ENCODE data around the gene EIF2AK3.
"Not testable (repeated sequence)": the region's sequence is repeated elsewhere in the genome, so short reads cannot be mapped to it uniquely, and the experiment has no call there.

The EIF2AK3 gene

DNA sequence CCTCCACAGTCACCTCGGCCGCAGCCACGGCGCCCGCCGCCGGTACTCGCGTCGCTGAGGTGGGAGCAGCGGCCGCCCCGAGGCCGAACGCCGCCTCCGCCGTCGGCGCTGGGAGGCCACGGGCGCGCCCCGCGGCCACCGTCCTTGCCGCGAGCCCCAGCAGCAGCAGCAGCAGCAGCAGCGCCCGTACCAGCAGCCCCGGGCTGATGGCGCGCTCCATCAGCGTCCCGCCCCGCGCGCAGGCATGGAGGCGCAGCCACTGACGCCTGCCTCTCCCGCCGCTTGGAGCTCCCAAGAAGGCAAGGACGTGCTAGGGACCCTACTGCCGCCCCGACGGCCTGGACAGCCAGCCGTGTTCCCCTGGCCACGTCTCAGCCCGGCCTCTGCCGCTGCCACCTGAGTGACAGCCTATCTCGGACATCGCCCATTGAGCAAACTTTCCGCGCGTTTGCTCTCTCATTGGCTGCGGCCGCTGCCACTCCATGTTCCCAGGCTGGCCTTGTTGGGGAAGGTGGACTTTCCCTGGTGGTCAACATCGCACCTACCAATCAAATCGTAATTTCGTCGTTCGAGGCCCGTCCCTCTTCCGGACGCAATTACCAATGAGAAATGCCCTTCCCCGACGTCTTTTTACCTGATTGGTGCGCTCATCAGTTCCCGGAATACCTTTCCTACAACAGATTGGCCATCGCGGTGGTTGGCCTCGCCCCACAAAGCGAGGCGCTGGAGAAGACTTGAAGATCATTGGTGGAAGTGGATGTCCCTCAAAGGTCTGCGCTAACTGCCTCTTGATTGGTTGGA, at the start of gene EIF2AK3:
EIF2AK3 (minus strand) TSS at position 410 of the 801 bp plus-strand sequence; CDS start at position 220, 190 bp downstream.
- DNase-seq: peak; percentile 64

DNA sequence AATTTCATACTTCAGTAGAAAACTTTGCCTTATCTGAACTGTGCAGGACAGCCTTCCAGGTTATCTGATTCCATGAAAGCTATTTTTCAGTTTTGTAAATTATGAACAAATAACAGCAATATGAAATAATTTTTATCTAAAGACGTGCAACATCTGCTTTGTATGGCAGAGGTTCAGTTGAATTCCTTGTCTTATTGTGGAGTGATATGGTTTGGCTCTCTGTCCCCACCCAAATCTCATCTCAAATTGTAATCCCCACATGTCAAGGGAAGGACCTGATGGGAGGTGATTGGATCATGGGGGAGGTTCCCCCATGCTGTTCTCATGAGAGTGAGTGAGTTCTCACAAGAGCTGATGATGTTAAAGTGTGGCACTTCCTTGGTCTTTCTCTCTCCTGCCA, 46.1 kb upstream of the EIF2AK3 start:
- no peak for DNase-seq

DNA sequence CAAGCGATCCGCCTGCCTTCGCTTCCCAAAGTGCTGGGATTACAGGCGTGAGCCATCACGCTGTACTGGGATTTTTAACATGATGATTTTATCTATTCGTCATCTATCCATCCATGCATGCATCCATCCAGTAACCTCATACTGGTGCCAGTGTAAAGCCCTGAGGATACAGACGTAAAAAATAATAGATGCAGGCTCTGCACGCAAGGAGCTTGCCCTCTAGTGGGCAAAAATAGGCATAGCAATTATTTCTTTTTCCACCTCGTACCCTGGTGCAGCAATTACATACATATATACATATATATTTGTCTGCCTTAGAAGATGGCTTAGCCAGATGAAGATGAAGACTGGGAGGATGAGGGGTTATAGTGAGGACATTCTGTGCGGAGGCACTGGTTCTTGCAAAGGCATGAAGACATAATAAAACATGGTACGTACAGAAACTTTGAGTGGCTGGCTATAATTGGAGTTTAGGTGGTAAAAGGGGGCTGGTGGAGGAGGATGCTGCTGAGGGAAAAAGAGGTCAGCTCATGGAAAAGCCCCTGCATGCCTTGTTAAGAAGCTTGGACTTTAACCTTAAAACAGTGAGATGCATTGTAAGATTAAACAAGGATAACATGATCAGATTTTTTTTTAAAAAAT, 44.6 kb upstream of the EIF2AK3 start:
- DNase-seq: no peak

DNA sequence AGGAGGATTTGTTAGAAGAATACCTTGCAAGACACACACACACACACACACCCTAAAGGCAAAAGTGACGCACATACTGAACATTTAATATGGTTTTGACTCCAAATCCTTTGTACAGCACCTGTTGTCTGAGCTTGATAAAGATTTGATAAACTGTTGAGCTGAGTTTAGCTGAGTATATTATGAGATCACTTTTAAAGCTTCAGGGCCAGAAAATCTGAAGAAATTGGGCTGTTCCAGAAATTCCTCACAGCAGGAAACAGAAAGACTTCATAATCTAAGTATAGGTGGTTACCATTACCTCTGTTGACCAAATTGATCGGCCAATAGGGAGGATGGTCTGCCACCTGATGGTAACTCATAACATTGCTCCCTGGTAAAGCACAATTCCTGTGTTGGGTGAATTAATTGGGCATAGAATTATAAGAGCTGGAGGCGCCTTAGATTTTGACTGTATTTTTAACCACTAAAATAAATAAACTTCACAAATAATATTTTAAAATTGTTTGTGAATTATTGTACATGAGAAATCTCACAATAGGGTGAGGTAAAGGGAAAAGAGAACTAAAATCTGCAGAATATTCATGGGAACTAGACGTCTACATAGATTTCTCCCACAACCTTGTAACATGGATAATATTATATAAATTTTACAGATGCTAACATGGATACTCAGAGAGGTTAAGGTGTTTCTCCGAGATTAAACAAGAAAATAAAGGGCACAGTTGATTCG, 42.4 kb upstream of the EIF2AK3 start:
- no peak for DNase-seq

DNA sequence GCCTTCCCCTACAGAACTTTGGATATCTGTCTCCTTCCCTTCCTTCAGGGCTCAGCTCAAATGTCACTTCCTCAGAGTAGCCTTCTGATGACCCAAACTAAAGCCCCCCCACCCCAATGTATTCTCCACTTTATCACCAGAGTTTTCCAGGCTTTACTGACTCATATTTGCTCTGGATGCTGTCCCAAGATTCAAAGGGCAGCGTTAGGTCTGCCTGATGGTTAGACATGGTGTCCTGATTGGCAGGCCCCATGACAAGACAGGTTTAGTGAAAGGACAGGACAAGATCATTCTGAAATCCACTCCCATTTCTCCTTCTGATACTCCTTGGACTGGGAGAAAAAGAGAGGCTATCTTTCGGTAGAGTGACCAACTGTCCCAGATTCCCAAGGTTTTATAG, 41.6 kb upstream of the EIF2AK3 start:
- DNase-seq: no peak

DNA sequence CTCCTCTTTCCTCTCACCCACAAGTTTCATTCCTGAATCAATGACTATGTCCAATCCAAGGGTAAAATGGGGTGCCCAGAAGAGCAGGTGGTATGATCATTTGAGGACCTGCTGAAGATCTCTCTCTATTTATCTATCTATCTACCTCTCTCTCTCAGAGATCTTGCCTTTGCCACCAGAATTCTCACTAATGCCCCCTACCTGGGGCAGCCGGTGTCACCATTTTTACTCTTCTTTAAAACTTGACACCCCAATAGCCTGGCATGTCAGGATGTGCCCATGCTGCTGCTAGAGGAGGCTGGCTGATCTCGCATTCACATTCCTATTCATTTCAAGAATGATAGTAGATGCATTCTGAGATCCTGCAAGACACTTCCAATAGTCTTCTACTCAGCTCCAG, 40.0 kb upstream of the EIF2AK3 start:
- no peak for DNase-seq

DNA sequence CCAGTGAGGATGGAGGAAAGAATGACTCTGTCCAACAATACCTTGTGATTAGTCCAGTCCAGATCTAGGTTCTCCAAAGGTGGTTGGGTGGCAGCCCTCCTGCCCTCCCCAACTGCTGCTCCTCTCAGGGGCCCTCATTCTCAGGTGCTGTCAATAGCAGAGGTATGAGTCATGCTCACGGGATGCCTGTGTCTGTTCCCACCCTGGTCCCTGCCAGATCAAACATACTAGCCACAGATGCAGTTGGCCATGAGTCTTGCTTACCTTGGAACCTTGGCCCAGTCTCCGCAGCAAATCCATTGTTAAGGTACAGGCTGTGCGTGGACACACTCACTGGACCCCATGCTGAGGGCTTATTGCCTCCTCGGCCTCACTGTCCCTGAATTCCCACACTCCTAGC, 39.3 kb upstream of the EIF2AK3 start:
- DNase-seq: no peak

DNA sequence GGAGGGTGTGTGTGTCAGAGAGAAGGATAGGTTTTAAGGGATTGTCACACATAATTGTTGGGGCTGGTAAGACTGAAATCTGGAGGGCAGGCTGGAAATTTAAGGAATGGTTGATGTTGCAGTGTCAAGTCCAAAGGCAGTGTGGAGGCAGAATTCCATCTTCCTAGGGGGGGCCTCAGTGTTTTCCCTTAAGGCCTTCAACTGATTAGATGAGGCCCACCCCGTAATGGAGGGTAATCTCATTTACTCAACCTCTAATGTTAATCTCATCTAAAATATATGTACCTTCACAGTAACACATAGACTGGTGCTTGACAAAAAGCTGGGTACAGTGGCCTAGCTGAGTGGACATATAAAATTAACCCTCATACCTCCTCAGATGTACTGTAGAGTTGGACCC, 33.4 kb upstream of the EIF2AK3 start:
- DNase-seq: no peak

DNA sequence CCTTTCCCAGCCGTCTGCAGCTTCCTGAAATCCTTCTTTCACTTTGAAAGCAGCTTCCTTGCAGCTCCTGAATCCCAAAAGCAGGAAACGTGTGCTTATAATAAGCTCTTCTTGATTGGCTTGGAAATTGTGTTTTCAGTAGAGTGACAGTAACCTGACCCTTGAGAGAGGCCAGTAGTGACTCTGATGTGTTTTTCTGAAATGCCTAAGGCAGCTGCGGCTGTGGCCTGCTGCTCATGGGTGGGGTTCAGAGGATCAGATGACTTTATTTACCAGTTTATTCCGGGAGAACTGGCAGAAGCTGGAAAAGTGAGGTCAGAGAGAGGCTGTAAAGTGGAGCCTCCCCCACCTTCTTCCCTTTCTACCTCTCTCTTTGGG, 32.3 kb upstream of the EIF2AK3 start:
- DNase-seq: no peak

DNA sequence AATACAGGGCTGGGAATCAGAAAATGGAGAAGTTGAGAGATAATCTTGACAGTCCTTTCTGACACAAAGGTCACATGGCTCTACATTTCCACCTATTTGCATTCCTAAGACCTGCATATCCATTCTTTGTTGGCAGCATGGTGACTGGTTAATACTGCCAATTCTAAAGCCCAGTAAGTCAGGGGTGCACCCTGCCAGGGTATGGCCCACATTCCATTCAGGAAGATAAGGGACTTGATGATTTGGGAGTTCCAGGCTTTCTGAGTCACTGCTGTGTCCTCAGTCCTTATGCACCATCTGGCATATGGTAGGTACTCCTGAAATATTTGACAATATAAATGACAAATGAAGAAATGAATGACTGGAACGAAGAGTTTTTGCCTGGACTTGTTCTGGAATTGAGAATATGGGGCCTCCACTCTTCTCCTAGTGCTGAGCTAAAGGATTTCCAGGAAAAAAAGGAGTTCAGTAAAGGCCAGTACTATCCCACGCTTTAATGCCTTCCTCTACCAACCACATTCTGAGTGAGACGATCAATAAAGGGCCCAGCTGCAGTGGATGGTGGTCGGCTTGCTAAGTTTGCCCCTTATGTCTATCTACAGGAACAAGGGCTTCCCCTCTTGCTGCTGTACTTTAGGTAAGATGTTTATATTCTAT, 31.7 kb upstream of the EIF2AK3 start:
- DNase-seq: no peak

DNA sequence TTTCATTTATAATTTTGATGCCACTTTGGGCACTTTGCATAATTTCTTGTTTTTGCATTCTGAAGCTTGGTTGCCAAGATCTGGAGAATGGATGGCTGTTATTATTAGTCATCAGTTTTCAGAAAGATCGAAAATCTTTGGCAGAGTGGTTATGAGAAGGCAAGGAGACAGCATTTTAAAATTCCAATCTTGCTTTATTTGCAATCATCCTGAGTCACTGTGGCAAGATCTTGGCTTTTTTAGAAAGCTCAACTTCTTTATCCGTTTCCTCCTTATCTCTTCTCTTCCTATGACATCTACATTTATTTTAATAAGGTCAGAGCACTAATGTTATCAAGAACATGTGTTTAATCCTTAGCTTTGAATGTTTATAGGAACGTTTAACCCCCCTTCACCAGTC, 31.1 kb upstream of the EIF2AK3 start:
- no peak for DNase-seq

DNA sequence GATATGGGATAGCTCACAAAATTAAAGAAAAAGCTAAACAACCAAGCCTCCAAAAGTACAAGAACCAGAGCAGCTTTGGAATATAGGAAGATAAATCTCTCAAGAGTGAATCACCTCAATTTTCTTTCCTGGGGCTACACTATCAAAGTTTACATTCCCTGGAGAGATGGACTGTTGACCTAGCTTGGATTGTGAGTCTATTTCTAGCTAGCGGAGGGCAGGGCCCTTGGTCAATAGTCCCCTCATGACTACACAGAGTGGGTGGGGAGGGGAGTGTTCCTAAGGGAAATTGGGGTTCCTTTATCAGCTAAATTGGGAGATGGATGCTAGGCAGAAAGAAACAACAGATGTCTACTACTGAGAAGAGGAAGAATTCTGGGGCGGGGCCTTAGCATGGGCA, 29.9 kb upstream of the EIF2AK3 start:
- no peak for DNase-seq

DNA sequence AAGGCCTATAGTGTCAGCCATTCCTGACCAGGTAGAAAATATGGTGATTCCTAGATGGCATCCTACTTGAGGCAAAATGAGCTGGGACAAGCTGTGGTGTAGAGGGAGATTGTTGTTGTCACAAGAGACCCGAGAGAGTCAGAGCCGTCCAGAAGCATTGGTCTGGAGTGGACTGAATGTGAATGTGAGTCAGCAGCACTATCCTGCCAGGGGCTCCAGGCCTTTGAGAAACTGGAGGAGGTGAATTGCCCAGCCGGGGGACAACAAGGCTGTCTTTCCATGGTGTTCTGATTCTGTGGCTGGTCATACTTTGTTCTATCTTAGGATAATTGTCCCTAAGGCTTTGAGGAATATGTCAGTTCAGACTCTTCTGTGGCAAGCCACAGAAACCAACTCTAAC, 29.4 kb upstream of the EIF2AK3 start:
- no peak for DNase-seq

DNA sequence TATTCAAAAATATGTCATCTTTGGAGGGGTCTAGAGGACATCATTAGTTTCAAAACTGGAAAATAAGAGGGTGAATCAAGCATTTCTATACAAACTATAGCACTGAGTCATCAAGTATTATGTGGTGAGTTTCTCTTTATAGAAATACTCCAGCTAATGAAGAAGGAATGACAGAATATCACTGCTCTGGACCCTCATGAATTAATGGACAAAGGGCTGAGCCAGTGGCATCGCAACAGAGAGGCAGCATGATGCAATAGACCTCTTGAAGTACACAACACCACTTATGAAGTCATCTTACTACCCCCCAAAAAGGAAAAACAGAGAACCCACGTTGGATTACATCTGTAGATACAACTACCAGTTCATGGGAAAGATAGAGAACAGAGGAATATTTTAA, 27.4 kb upstream of the EIF2AK3 start:
- no peak for DNase-seq

DNA sequence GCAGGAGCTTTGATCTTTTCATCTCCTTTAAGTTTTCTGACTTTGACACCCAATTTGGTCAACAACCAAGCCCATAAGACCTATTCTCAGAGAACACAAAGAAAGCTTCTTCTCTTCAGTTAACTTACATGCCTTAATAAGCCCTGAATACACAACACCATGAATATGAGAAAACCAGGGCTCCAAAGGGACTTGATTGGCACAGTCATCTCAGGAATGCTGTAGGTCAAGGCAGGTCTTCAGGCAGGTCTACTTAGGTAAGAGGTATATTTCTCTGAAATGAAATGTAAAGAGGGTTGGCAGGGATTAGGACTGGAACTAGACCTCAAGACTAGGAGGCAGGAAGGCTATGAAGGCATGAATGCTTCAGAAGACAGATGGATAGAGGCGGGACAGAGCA, 24.4 kb upstream of the EIF2AK3 start:
- DNase-seq: no peak

DNA sequence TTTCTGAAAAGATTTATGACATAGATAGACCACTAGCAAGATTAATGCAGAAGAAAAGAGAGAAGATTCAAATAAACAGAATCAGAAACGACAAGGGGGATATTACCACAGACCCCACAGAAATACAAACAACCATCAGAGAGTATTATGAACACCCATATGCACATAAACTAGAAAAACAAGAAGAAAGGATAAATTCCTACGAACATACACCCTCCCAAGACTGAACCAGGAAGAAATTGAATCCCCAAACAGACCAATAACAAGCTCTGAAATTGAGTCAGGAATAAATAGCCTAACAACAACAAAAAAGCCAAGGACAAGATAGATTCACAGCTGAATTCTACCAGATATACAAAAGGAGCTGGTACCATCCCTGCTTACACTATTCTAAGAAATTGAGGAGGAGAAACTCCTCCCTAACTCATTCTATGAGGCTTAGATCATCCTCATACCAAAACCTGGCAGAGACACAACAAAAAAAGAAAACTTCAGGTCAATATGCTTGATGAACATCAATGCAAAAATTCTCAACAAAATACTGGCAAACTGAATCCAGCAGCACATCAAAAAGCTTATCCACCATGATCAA, 18.1 kb upstream of the EIF2AK3 start:
- DNase-seq: not testable (repeated sequence)

DNA sequence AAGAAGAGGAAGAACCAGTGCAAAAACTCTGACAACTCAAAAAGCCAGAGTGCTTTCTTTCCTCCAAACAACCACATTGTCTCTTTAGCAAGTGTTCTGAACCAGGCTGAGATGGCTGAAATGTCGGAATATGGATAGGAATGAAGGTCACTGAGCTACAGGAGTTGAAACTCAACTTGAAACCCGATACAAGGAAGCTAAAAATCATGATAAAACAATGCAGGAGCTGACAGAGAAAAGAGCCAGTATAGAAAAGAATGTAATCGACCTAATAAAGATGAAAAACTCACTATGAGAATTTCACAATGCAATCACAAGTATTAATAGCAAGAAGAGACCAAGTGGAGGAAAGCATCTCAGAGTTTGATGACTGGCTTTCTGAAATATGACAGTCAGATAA, 15.0 kb upstream of the EIF2AK3 start:
- DNase-seq: no peak

DNA sequence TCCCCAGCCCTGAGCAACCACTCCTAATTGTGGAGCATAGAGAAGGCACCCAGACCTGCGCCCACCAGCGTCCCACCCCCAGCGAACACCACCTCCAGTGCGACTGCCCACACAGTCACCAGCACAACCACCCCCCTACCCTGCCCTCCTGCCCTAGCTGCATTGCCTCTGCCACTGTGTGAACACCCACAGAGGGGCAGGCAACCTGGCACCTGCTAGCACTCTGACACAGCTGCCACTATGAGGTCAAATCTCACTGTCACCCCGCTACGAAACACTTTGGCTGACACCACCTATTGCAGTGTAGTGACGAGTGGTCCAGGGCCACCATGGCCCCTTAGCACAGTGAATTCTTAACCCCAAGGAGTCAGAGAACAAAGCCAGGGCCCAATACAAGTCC, 14.1 kb upstream of the EIF2AK3 start:
- no peak for DNase-seq

DNA sequence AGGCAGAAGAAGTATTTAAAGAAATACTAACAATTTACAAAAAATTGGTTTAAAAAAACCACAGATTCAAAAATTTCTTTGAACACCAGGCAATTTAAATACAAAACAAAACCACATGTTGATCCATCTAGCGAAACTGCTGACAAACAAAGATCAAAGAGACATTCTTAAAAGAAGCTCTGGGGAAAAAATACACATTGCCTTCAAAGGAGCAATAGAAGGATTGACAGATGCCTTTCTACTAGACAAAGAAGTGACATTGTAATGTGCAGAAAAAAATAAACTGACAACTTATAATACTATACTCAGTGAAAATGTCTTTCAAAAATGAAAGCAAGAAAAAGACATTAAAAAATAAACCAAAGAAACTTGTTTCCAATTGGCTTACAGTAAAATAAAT, 12.6 kb upstream of the EIF2AK3 start:
- DNase-seq: no peak

DNA sequence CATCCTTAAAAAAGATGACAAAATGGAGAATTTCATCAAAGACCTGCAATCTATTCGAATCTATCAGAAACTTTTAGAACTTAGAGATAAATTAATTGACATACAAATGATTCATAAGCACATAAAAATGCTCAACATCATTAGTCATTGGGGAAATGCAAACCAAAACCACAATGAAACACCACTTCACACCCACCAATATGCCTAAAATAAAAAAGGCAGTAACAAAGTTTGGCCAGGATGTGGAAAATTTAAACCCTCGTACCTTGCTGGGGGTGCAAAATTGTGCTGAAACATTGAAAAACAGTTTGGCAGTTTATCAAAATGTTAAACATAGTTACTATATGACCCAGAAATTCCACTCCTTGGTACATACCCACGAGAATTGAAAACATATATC, 11.5 kb upstream of the EIF2AK3 start:
- DNase-seq: no peak

DNA sequence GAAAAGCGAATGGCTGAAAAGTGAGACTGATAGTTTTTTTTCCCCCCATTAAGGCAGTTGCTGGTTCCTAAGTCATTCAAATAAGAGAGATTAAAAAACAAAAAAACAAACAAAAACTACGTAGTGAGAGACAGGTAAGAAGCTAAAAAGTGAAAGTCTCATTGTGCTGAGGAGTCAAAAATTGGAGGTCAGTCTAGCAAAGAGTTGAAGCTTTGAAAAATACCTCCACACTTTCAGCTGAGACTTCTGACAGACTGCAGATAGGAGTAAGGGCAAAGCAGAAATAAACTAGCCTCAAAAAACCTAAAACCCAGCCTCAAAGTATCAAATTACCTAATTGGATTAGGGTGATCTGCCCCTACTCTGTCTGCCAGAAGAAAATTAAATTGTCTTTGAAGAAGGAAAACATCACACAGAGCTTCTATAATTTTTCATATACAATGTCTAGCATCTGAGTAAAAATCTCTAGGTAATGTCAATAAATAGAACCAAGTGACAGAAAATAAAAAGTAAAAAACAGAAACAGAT, 10.9 kb upstream of the EIF2AK3 start:
- DNase-seq: no peak

DNA sequence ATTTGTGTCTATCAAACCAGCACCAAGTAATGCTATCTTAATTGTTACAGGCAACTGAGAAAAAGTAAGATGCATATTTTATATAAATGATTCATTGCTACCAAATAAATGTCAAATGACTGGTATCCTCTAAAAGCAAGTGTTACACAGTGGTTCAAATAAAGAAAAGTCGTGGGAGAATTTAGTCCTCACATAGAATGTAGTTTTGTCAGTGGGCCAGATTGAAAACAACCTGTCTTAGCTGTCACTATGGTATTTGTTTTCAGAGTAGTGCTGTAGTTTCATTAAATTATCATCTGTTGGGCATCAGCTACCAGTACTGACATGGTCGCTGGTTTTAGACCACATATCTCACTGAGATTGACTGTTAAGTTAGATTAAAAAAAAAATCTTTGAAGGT, 10.2 kb upstream of the EIF2AK3 start:
- no peak for DNase-seq

DNA sequence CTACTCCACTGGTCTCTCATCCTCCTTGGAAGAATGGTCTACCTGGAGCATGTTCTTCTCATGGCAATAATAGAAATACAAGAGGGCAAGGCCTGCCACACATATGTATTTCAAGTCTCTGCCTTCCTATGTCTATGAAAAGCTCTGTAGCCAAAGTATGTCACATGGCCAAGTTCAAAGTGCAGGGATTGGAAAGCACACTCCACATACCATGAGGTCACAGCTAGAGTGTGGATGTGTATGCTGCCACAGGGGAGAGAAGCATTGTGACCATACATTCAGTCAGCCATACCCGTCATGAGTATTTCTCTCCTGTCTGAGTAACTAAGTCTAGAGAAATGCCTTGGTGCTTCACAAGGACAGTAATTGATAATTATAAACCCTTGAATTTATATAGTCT, 8.8 kb upstream of the EIF2AK3 start:
- no peak for DNase-seq

Data from cortex of kidney (tissue), 1 donor.